ENCODE results near the gene CCL8.

CCL8 gene

DNA sequence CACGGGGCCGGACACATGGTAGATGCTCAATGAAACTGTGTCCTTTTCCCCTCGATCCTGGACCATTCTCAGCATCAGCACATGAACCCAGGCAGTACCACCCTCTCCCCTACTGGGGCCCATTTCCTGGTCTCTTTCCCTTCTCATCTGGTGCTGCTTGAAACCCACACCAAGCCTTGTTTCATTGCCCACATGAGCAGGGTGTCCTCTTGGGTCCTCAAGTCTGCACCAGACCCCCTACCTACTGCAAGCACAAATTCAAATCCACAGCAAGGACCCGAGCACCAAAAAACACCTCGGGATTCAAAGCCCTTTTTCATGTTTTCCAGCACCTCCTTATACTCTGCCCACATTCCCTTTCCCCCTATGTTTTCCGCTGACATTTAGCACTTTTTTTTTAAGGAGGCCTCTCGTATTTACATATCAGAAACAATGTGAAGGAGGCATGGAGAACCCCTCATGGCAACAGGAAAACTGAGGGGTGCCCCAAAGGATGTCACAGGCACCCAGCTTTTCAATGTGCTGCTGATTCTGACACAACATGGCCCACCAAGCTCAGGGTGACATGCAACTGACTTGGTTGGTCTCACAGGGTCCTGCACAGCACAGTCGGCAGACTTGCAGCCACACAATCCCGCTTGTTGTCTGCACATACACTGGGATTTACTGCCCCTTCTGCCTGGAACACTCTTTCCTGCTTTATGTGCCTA, 48.4 kb downstream of the CCL8 start:
- DNase-seq (ENCODE audit: low read depth) = no peak

DNA sequence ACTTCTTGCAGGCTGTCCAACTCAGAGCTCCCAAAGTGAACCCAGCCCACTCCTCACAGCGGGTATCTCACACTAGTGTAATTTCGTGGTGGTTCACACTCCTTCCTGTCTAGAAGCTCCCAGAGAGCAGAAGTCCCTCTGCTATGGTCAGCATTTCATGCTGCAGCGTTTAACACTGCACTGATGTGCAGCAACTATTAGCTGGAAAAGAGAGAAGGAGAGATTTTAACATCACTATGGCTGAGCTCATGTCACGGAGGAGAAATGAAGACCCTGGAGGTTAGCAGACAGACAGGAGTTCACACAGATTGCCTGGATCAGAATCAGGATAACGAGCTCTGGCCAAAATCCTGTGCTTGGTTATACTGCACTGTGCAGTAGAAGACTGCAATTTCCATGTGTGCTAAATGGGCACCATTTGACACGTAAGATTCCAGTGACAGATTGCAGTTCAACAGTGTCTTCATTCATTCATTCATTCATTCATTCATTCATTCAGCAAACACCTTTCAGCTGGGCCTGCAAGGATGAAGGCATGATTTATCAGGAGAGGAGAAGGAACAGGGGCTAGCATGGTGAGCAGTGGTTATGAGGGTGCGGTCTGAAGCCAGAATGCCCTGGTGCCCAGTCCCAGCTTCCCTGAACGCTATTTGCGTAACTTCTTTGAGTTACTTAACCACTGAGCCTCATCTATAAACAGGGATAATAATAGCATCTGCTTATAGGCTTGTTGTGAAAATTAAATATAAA, 49.1 kb downstream of the CCL8 start:
- no peak for DNase-seq (ENCODE audit: low read depth)

DNA sequence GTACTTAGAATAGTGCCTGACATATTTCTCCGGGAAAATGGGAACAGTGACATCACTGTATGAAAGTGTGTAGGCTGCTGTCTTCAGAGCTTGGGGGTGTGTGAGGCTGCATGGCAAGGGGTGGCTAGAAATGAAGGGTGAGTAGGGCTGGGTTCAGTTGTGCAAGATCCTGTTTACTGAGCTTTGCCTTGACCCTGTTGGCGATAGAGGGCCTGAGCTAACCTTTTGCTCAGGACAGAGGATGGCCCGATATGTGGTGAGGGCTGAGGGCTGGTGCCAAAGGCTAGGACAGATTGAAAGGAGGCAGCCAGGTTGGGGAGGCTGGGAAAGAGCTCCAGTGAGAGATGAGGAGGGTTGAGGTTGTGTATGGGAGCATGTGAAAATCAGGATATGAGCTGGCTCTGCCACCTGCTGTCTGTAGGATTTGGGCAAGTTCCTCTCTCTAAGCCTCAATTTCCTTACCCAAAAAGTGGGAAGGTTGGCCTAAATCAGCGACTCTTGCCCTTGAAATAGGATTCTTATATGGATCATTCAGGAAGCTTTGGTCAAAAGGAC, 49.8 kb downstream of the CCL8 start:
- DNase-seq (ENCODE audit: low read depth) = no peak

DNA sequence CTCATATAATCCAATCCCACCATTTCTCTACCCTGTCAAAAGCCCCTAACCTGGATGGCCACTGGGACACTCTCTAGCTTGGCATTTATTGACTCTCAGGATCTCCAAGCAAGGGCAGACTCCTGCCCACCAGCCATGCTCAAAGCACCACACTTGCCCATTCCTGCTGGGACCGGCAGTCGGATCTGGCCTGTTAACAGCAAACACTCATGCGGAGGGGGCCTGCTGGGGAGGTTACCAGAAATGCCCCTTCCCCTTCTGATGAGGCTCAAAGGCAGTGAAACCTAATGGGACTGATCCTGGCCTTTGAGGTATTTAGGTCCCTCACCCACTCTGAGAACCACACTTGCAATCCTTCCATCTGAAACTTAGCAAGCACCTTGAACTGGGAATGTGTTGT, 50.3 kb downstream of the CCL8 start:
- DNase-seq (ENCODE audit: low read depth) = no peak

GRCh38 chr17:34370376-34370996, 51.3 kb downstream of the CCL8 start:
- no peak for DNase-seq (ENCODE audit: low read depth)

- DNase-seq (ENCODE audit: low read depth) = no peak
Observed at GRCh38 chr17:34370997-34371395, 51.8 kb downstream of the CCL8 start.

Measured in stimulated activated CD8-positive, alpha-beta memory T cell treated with anti-CD3 and anti-CD28 coated beads, Interleukin-12 subunit alpha, Interleukin-12 subunit beta, amount 100 ng/mL, for 1 hour (primary cell).